ENCODE results near the gene ZNF708.
"Not testable (repeated sequence)": the region's sequence is repeated elsewhere in the genome, so short reads cannot be mapped to it uniquely, and the experiment has no call there.

The ZNF708 gene

GRCh38 chr19:21328885-21329605 is at the start of gene ZNF708:
Gene ZNF708, minus strand, starts transcription at chr19:21329410. Its CDS starts 198 bp downstream, at chr19:21329212.
- peak; percentile 43 for DNase-seq (ENCODE audit: low read depth, low spot score)

- no peak for DNase-seq (ENCODE audit: low read depth, low spot score)
Observed at GRCh38 chr19:21362291-21362690, 33.1 kb upstream of the ZNF708 start.

GRCh38 chr19:21358768-21359451 is 29.7 kb upstream of the ZNF708 start, which contains the start of gene ZNF738:
Gene ZNF738, plus strand, starts transcription at chr19:21359000. Its CDS starts 141 bp downstream, at chr19:21359141.
- peak; percentile 72 for DNase-seq (ENCODE audit: low read depth, low spot score)

DNA sequence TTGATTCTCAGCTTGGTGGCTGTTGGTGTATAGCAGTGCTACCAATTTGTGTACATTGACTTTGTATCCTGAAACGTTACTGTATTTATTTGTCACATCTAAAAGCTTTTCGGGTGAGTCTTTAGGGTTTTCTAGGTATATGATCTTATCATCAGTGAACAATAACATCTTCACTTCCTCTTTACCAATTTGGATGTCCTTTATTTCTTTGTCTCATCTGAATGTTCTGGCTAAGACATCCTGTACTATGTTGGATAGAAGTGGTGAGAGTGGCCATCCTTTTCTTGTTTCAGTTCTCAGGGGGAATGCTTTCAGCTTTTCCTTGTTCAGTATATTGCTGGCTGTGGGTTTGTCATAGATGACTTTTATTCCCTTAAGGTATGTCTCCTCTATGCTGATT is 23.6 kb upstream of the ZNF708 start:
- no peak for DNase-seq (ENCODE audit: low read depth, low spot score)

DNA sequence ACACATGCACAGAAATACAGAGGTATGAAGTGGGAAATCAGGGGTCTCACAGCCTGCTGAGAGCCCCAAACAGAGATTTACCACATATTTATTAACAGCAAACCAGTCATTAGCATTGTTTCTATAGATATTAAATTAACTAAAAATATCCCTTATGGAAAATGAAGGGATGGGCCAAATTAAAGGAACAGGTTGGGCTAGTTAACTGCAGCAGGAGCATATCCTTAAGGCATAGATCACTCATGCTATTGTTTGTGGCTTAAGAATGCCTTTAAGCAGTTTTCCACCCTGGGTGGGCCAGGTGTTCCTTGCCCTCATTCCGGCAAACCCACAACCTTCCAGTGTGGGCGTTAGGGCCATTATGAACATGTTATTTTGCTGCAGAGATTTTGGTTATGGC is 15.6 kb upstream of the ZNF708 start:
- not testable (repeated sequence) for DNase-seq (ENCODE audit: low read depth, low spot score)

GRCh38 chr19:21335721-21336120 is 6.5 kb upstream of the ZNF708 start:
- DNase-seq (ENCODE audit: low read depth, low spot score): no peak

DNA sequence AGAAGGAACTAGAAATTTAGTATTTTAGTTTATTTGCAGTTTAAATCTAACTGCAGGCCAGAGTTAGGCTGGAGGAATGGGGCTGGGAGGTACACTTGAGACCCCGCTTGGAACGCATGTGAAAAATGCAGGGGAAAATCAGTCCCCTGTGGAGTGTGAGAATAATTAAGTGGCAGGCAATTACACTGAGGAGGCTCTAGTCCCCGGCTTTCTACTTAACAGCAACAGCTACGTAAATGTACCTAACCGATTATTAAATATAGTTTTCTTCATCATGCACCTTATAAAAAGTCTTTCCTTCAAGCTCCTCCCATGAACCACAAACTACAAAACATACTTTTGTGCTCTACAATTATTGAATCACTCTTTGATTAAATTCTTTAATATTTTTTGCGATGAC is 804 bp downstream of the ZNF708 start:
- no peak for DNase-seq (ENCODE audit: low read depth, low spot score)

- no peak for DNase-seq (ENCODE audit: low read depth, low spot score)
Observed at GRCh38 chr19:21326169-21326568, 3.0 kb downstream of the ZNF708 start.

GRCh38 chr19:21323000-21323399 is 6.2 kb downstream of the ZNF708 start:
- no peak for DNase-seq (ENCODE audit: low read depth, low spot score)

DNA sequence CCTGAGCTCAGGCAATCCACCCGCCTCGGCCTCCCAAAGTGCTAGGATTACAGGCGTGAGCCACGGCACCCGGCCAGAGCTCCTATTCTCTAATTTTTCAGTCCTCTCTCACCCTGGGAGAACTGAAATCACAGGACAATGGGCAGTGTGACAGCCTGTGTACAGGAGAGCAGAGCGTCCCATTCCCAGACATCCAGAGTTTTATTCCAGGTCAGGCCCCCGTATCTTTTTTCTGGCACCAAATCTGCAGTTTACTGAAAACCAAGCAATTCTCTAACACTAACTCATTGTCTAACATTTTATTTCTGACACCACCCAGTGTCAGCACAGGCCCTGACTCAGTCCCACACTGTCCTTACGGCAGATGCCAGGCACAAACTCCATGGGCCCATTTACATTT is 6.7 kb downstream of the ZNF708 start:
- no peak for DNase-seq (ENCODE audit: low read depth, low spot score)

- no peak for DNase-seq (ENCODE audit: low read depth, low spot score)
Observed at GRCh38 chr19:21321996-21322395, 7.2 kb downstream of the ZNF708 start.

- DNase-seq (ENCODE audit: low read depth, low spot score): no peak
Observed at GRCh38 chr19:21321134-21321533, 8.1 kb downstream of the ZNF708 start.

GRCh38 chr19:21317821-21318220 is 11.4 kb downstream of the ZNF708 start:
- no peak for DNase-seq (ENCODE audit: low read depth, low spot score)

GRCh38 chr19:21314676-21315075 is 14.5 kb downstream of the ZNF708 start:
- no peak for DNase-seq (ENCODE audit: low read depth, low spot score)

- DNase-seq (ENCODE audit: low read depth, low spot score): not testable (repeated sequence)
Observed at GRCh38 chr19:21312807-21313206, 16.4 kb downstream of the ZNF708 start.

GRCh38 chr19:21308773-21309172 is 20.4 kb downstream of the ZNF708 start:
- DNase-seq (ENCODE audit: low read depth, low spot score): no peak

GRCh38 chr19:21306881-21307479 is 22.2 kb downstream of the ZNF708 start:
- DNase-seq (ENCODE audit: low read depth, low spot score): not testable (repeated sequence)

DNA sequence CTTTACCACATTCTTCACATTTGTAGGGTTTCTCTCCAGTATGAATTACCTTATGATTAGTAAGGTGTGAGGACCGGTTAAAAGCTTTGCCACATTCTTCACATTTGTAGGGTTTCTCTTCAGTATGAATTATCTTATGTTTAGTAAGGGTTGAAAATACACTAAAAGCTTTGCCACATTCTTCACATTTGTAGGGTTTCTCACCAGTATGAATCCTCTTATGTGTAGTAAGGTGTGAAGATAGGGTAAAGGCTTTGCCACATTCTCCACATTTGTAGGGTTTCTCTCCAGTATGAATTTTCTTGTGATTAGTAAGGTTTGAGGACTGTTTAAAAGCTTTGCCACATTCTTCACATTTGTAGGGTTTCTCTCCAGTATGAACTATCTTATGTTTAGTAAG is 35.4 kb downstream of the ZNF708 start:
- DNase-seq (ENCODE audit: low read depth, low spot score): not testable (repeated sequence)

DNA sequence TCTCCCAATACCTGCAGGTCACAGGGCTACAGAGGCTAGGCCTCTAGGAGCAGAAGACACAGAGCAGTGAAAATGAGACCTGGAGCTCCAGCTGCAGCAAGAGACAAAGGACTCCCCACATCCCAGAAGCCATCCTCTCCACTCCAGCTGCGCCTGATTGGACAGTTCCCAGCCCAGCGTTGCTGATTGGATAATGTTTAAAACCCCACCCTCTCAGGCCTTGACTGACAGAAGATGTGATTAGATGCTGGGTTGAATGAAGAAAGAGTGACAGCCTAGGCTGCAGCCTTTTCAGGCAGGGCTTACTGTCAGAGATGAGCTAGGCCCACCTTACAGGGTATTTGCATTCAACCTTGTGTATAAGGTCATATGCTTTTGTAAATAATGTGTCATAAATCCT is 59.4 kb downstream of the ZNF708 start:
- DNase-seq (ENCODE audit: low read depth, low spot score): no peak

DNA sequence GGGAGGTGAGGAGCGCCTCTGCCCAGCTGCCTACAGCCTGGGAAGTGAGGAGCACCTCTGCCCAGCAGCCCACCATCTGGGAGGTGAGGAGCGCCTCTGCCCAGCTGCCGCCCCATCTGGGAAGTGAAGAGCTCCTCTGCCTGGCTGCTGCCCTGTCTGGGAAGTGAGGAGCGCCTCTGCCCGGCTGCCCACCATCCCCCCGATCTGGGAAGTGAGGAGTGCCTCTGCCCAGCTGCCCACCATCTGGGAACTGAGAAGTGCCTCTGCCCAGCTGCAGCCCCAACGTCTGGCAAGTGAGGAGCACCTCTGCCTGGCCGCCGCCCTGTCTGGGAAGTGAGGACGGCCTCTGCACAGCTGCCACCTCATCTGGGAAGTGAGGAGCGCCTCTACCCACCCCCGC is 64.3 kb downstream of the ZNF708 start:
- no peak for DNase-seq (ENCODE audit: low read depth, low spot score)

DNA sequence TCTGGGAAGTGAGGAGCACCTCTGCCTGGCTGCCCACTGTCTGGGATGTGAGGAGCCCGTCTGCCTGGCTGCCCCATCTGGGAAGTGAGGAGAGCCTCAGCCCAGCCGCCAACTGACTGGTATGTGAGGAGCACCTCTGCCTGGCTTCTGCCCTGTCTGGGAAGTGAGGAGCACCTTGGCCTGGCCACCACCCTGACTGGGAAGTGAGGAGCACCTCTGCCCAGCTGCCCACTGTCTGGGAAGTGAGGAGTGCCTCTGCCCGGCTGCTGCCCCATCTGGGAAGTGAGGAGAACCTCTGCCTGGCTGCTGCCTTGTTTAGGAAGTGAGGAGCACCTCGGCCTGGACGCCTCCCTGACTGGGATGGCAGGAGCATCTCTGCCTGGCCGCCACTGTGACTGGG is 64.8 kb downstream of the ZNF708 start:
- DNase-seq (ENCODE audit: low read depth, low spot score): no peak

- DNase-seq (ENCODE audit: low read depth, low spot score): not testable (repeated sequence)
Observed at GRCh38 chr19:21260848-21261381, 68.3 kb downstream of the ZNF708 start.
